Ovary (tissue), 9 donors: ENCODE measurements around the gene TPD52L2. TPM values are rescaled to one million over a fixed set of nuclear protein-coding genes. Genes with fewer than 3 reads are reported as not detected.
"Not testable (repeated sequence)": the region's sequence is repeated elsewhere in the genome, so short reads cannot be mapped to it uniquely, and the experiment has no call there.

ENCODE experiments used
- DNase-seq, 5 donors: peaks; one replicate each; pipeline ENCODE4 v3.0.0-alpha.2; 2019 to 2020
- H3K27ac ChIP-seq, 2 donors: fragments of 200-600 bp; one replicate each; pipeline versions ENCODE4 v1.5.1 to v1.8.0; 2019 to 2022
- H3K27me3 ChIP-seq: fragments of 200-600 bp; one replicate; pipeline ENCODE4 v1.8.0; 2022
- H3K36me3 ChIP-seq: fragments of 200-600 bp; sonication (generic); one replicate; pipeline ENCODE4 v1.5.1; 2019
- H3K4me1 ChIP-seq: one replicate; pipeline ENCODE4 v1.8.1; 2013; ENCODE audit warnings: mild to moderate bottlenecking, moderate library complexity; ENCODE audit not compliant: insufficient read depth
- H3K4me3 ChIP-seq: fragments of 200-600 bp; sonication (generic); one replicate; pipeline ENCODE4 v1.5.1; 2017
- H3K9me3 ChIP-seq, 2 donors: fragments of 200-600 bp in 1 of 2; sonication (generic) in 1 of 2; one replicate each; pipeline versions ENCODE4 v1.5.1 to v1.8.1; 2013 to 2019; ENCODE audit warnings: mild to moderate bottlenecking in 1 of 2, moderate library complexity in 1 of 2
- CTCF ChIP-seq, 3 donors: fragments of 450-650 bp in 2 of 3; fragments of 200-600 bp in 1 of 3; IDR thresholded peaks; one replicate each; pipeline versions ENCODE4 v1.5.1 to v1.8.0; 2016 to 2022; ENCODE audit warnings: antibody characterized with exemption in 3 of 3, mild to moderate bottlenecking in 1 of 3
- EP300 ChIP-seq: sonication (generic); formaldehyde crosslinking; IDR thresholded peaks from one replicate; pipeline ENCODE4 v1.6.1; 2017; ENCODE audit warnings: antibody characterized with exemption
- POLR2A ChIP-seq: fragments of 450-650 bp; IDR thresholded peaks from one replicate; pipeline ENCODE4 v1.6.1; 2017; ENCODE audit warnings: antibody characterized with exemption, mild to moderate bottlenecking, moderate library complexity
- WGBS, 3 donors: extraction: QIAGEN DNeasy Blood & Tissue Kit in 1 of 3; methylation state at CpG; one replicate each; pipeline versions ENCODE4 v1.1.5 to v1.1.7; 2013 to 2017; 5-methylcytosine and 5-hydroxymethylcytosine counted together
- intact Hi-C, 4 donors: fragments of 100-400 bp; cut with DNase I; formaldehyde crosslinking; loops; one replicate each; pipeline versions ENCODE4 v1.11.0 to v1.15.1; 2022 to 2023
- polyA plus RNA-seq, 2 donors: library from polyadenylated mRNA; stranded (reverse); fragments of 200-250 nt in 1 of 2; fragments of 350-450 nt in 1 of 2; fragmentation: Illumina TruSeq in 1 of 2; extraction: RNeasy Lipid Tissue Mini Kit (QIAGEN cat#74804) in 1 of 2; gene quantifications; one replicate each; pipeline ENCODE4 v1.2.3, GENCODE V29; 2013 to 2014
- total RNA-seq, 7 donors: library from RNA; depleted of rRNA in 2 of 7; stranded (reverse); fragments of >200 nt in 2 of 7; fragmentation: NEBNext Ultra II Directional in 3 of 7; extraction: Animal tissue kit (Norgen Biotek cat#: 25700) in 3 of 7; gene quantifications; one replicate each; pipeline versions ENCODE4 v1.1.0 to v1.2.4, GENCODE V29; 2016 to 2023
- donor health status: DM: no; HTN: no; CAD: no; lungs with moderate emphysema.
- donor health status: DM: no; HTN: no; CAD: no.
- donor health status: Bipolar disorder and iron deficiency.
- donor health status: DM: yes; HTN: yes; CAD: no.
- donor health status: DM: no; HTN: no; CAD: no.
- donor health status: DM: yes; HTN: yes; CAD: no.

TPD52L2 gene
- total and polyA plus RNA-seq, 9 donors, result 51.5 to 78.9 (median 70.4) TPM

- no peak for DNase-seq
- peak overlapping the region in 1 of 2 donors; percentile 37 for H3K27ac ChIP-seq
- H3K9me3 ChIP-seq, result no peaks in the 10 kb centered on the region
- H3K36me3 ChIP-seq, result no peaks in the 10 kb centered on the region
- H3K4me3 ChIP-seq, result no peak overlapping the region
- TF ChIP-seq CTCF (IDR thresholded peaks at IDR 0.05) (no peak), EP300 (no peak), POLR2A (no peak)
- H3K4me1 ChIP-seq, result peaks cover 2% of the 10 kb centered on the region
- H3K27me3 ChIP-seq, result no peaks in the 10 kb centered on the region
- WGBS, 3 donors, result 32 to 62% (median 51%) methylated on average over 8 of the region's 8 CpGs
- intact Hi-C loops, result no loop called here
These were observed 61.2 kb downstream of the TPD52L2 start for GRCh38 chr20:63926298-63926697.

GRCh38 chr20:63929071-63929470 is 64.0 kb downstream of the TPD52L2 start:
- TF ChIP-seq EP300 (no peak), POLR2A (no peak), CTCF (IDR thresholded peaks at IDR 0.05) (no peak)
- Histone ChIP-seq H3K4me1 (peaks cover 2% of the 10 kb centered on the region), H3K4me3 (no peak overlapping the region), H3K9me3 (no peaks in the 10 kb centered on the region), H3K36me3 (no peaks in the 10 kb centered on the region), H3K27ac (no peak overlapping the region), H3K27me3 (no peaks in the 10 kb centered on the region)
- WGBS, 3 donors, result 95 to 97% (median 95%) methylated on average over 26 of the region's 26 CpGs
- DNase-seq, result no peak
- intact Hi-C loops, result no loop called here

GRCh38 chr20:63929473-63929883 is 64.4 kb downstream of the TPD52L2 start:
- WGBS, 3 donors, result 89 to 94% (median 94%) methylated on average over 30 to 31 of the region's 31 CpGs

GRCh38 chr20:63930971-63931553 is 66.0 kb downstream of the TPD52L2 start:
- DNase-seq, result peak in 1 of 5 donors; percentile 34
- Histone ChIP-seq H3K27me3 (no peaks in the 10 kb centered on the region), H3K36me3 (no peaks in the 10 kb centered on the region), H3K4me1 (no peaks in the 10 kb centered on the region), H3K4me3 (no peak overlapping the region), H3K27ac (no peak overlapping the region), H3K9me3 (no peaks in the 10 kb centered on the region)
- intact Hi-C loops, result no loop called here
- no peak for TF ChIP-seq EP300
- WGBS, 3 donors, result 87 to 89% (median 88%) methylated on average over 37 of the region's 37 CpGs

More at GRCh38 chr20:63929473-63929883, 64.4 kb downstream of the TPD52L2 start:
- H3K36me3 ChIP-seq, H3K4me1 ChIP-seq, H3K27me3 ChIP-seq, H3K27ac ChIP-seq, DNase-seq, H3K4me3 ChIP-seq, intact Hi-C loops, H3K9me3 ChIP-seq: not testable (repeated sequence)

- no peak for DNase-seq
- TF ChIP-seq POLR2A (no peak), EP300 (no peak), CTCF (IDR thresholded peaks at IDR 0.05) (no peak)
- Histone ChIP-seq H3K27me3 (no peaks in the 10 kb centered on the region), H3K27ac (no peak overlapping the region), H3K9me3 (no peaks in the 10 kb centered on the region), H3K4me1 (no peaks in the 10 kb centered on the region), H3K4me3 (no peak overlapping the region), H3K36me3 (no peaks in the 10 kb centered on the region)
- intact Hi-C loops, result no loop called here
- WGBS, 3 donors, result 92 to 95% (median 94%) methylated on average over 19 of the region's 19 CpGs
These were observed 66.7 kb downstream of the TPD52L2 start for GRCh38 chr20:63931735-63932134.
